Measurements from ENCODE around the gene TNFRSF13B.

The TNFRSF13B gene

GRCh38 chr17:16953841-16954240 lies 18.1 kb downstream of the TNFRSF13B start:
- DNase-seq, result no peak

GRCh38 chr17:16953347-16953746 lies 18.6 kb downstream of the TNFRSF13B start:
- no peak for DNase-seq

- no peak for DNase-seq
These were observed 19.5 kb downstream of the TNFRSF13B start for GRCh38 chr17:16952401-16952800.

- no peak for DNase-seq
These were observed 21.4 kb downstream of the TNFRSF13B start for GRCh38 chr17:16950488-16950887.

GRCh38 chr17:16948587-16949376 lies 23.1 kb downstream of the TNFRSF13B start:
- DNase-seq, result no peak

GRCh38 chr17:16947470-16947869 lies 24.4 kb downstream of the TNFRSF13B start:
- DNase-seq, result no peak

GRCh38 chr17:16945663-16946218 lies 26.2 kb downstream of the TNFRSF13B start:
- no peak for DNase-seq

GRCh38 chr17:16945136-16945482 lies 26.8 kb downstream of the TNFRSF13B start:
- no peak for DNase-seq

GRCh38 chr17:16944334-16945135 lies 27.4 kb downstream of the TNFRSF13B start:
- no peak for DNase-seq

- no peak for DNase-seq
These were observed 28.2 kb downstream of the TNFRSF13B start for GRCh38 chr17:16943541-16944333.

- no peak for DNase-seq
These were observed 28.9 kb downstream of the TNFRSF13B start for GRCh38 chr17:16943032-16943352.

GRCh38 chr17:16942141-16943031 lies 29.5 kb downstream of the TNFRSF13B start:
- no peak for DNase-seq

- no peak for DNase-seq
These were observed 30.6 kb downstream of the TNFRSF13B start for GRCh38 chr17:16941072-16942036.

- no peak for DNase-seq
These were observed 31.6 kb downstream of the TNFRSF13B start for GRCh38 chr17:16940116-16940881.

GRCh38 chr17:16939606-16940115 lies 32.3 kb downstream of the TNFRSF13B start:
- no peak for DNase-seq

- no peak for DNase-seq
These were observed 32.7 kb downstream of the TNFRSF13B start for GRCh38 chr17:16939208-16939576.

- no peak for DNase-seq
These were observed 33.3 kb downstream of the TNFRSF13B start for GRCh38 chr17:16938496-16939207.

- DNase-seq, result no peak
These were observed 33.9 kb downstream of the TNFRSF13B start for GRCh38 chr17:16938031-16938430.

GRCh38 chr17:16937431-16937830 lies 34.5 kb downstream of the TNFRSF13B start:
- DNase-seq, result no peak
